HEK293T (cell line): ENCODE measurements around the gene NUDT16.

ENCODE experiments used
- CTCF ChIA-PET: fragments of 350-600 bp; formaldehyde crosslinking; extraction: SDS; loops from one replicate; lab custom pipeline; 2021; ENCODE audit warnings: antibody characterized with exemption, inconsistent platforms; lab: Yijun Ruan, JAX
- POLR2A ChIA-PET: fragments of 350-600 bp; formaldehyde crosslinking; extraction: SDS; loops from one replicate; lab custom pipeline; 2020; ENCODE audit warnings: antibody characterized with exemption, inconsistent platforms; lab: Yijun Ruan, JAX
- DNase-seq: peaks from one replicate; pipeline ENCODE4 v3.0.0; 2012; ENCODE audit warnings: mixed read lengths; ENCODE audit errors: extremely low spot score
- ARNT ChIP-seq: fragments of 450-650 bp; IDR thresholded peaks from 2 replicates; pipeline ENCODE4 v1.6.1; 2017; ENCODE audit warnings: mild to moderate bottlenecking
- BHLHE40 ChIP-seq: fragments of 450-650 bp; IDR thresholded peaks from 2 replicates; pipeline ENCODE4 v1.6.1; 2016; ENCODE audit warnings: mild to moderate bottlenecking, moderate library complexity, borderline replicate concordance
- CTBP1 ChIP-seq: fragments of 450-650 bp; IDR thresholded peaks from 2 replicates; pipeline ENCODE4 v1.6.1; 2016; ENCODE audit warnings: borderline replicate concordance
- ELF4 ChIP-seq: fragments of 450-650 bp; IDR thresholded peaks from 2 replicates; pipeline ENCODE4 v1.6.1; 2017; ENCODE audit warnings: antibody characterized with exemption
- FOXA1 ChIP-seq: fragments of 450-650 bp; IDR thresholded peaks from 2 replicates; pipeline ENCODE4 v1.6.1; 2016; ENCODE audit warnings: mild to moderate bottlenecking
- FOXK2 ChIP-seq: fragments of 450-650 bp; IDR thresholded peaks from 2 replicates; pipeline ENCODE4 v1.6.1; 2016; ENCODE audit warnings: mild to moderate bottlenecking
- FOXM1 ChIP-seq: fragments of 450-650 bp; IDR thresholded peaks from 2 replicates; pipeline ENCODE4 v1.6.1; 2017; ENCODE audit warnings: mild to moderate bottlenecking, borderline replicate concordance
- HDGF ChIP-seq: fragments of 450-650 bp; IDR thresholded peaks from 2 replicates; pipeline ENCODE4 v1.6.1; 2017; ENCODE audit warnings: antibody characterized with exemption, borderline replicate concordance
- L3MBTL2 ChIP-seq: fragments of 450-650 bp; conservative IDR thresholded peaks from 2 replicates; pipeline ENCODE4 v1.6.1; 2016; ENCODE audit warnings: mild to moderate bottlenecking
- LEF1 ChIP-seq: fragments of 450-650 bp; IDR thresholded peaks from 2 replicates; pipeline ENCODE4 v1.6.1; 2017; ENCODE audit warnings: mild to moderate bottlenecking, borderline replicate concordance
- NFRKB ChIP-seq: fragments of 450-650 bp; IDR thresholded peaks from 2 replicates; pipeline ENCODE4 v1.6.1; 2016; ENCODE audit warnings: mild to moderate bottlenecking, moderate library complexity
- SP1 ChIP-seq: fragments of 450-650 bp; IDR thresholded peaks from 2 replicates; pipeline ENCODE4 v1.6.1; 2017
- SUZ12 ChIP-seq: fragments of 450-650 bp; IDR thresholded peaks from 2 replicates; pipeline ENCODE4 v1.6.1; 2016; ENCODE audit warnings: mild to moderate bottlenecking
- TARDBP ChIP-seq: fragments of 450-650 bp; IDR thresholded peaks from 2 replicates; pipeline ENCODE4 v1.6.1; 2016
- ZNF384 ChIP-seq: fragments of 450-650 bp; IDR thresholded peaks from 2 replicates; pipeline ENCODE4 v1.6.1; 2016
- TF ChIP-seq, protein P1 (sequence below): fragments of 450-650 bp; IDR thresholded peaks from 2 replicates; pipeline ENCODE4 v1.6.1; 2016

NUDT16 gene

GRCh38 chr3:131349946-131350347 is 31.6 kb upstream of the NUDT16 start:
- POLR2A ChIA-PET: interaction anchor here (1.3 kb wide), 1 partner anchor 18 kb away, joined by 3 read pairs; no protein-coding TSS in a partner anchor
- CTCF ChIA-PET: no interaction called here

DNA sequence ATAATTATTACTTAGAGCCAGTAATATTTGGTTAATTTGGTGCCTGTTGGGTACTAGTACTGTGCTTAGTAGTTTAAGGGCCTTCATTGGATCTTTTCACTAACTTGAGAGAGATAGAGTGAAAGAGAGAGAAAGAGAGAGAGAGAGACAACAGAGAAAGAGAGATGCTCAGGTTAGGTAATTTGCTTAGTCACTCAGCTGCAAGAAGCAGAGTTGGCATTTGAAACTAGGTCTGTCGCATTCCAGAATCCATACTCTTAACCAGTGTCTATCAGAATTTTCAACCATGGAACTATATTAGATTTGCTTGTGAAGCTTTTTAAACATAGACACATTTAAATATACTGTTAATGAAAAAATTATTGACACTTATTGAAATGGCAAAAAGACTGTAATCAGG is 31.1 kb upstream of the NUDT16 start:
- CTCF ChIA-PET: no interaction called here
- TF ChIP-seq FOXK2 (no peak), HDGF (no peak), NFRKB (no peak), ARNT (no peak), CTBP1 (no peak), TARDBP (no peak), FOXM1 (no peak), SUZ12 (no peak)
- TF ChIP-seq, protein P1, sequence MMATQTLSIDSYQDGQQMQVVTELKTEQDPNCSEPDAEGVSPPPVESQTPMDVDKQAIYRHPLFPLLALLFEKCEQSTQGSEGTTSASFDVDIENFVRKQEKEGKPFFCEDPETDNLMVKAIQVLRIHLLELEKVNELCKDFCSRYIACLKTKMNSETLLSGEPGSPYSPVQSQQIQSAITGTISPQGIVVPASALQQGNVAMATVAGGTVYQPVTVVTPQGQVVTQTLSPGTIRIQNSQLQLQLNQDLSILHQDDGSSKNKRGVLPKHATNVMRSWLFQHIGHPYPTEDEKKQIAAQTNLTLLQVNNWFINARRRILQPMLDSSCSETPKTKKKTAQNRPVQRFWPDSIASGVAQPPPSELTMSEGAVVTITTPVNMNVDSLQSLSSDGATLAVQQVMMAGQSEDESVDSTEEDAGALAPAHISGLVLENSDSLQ: no peak
- POLR2A ChIA-PET: interaction anchor here (1.3 kb wide), 1 partner anchor 19 kb away, joined by 3 read pairs; no protein-coding TSS in a partner anchor
- DNase-seq: no peak

More at GRCh38 chr3:131349946-131350347, 31.6 kb upstream of the NUDT16 start:
- DNase-seq: no peak
- TF ChIP-seq TARDBP (no peak), FOXK2 (no peak), CTBP1 (no peak), ARNT (no peak), ZNF384 (no peak), SUZ12 (no peak), HDGF (no peak), LEF1 (no peak), SP1 (no peak), FOXA1 (no peak), BHLHE40 (no peak), FOXM1 (no peak), ELF4 (no peak), NFRKB (no peak), L3MBTL2 (no peak)
- TF ChIP-seq, protein P1: no peak

GRCh38 chr3:131353016-131353877 is 28.3 kb upstream of the NUDT16 start:
- DNase-seq: no peak
- TF ChIP-seq LEF1 (no peak), SP1 (no peak), BHLHE40 (no peak), FOXA1 (no peak), ZNF384 (no peak), SUZ12 (no peak), CTBP1 (no peak), FOXK2 (no peak), FOXM1 (no peak), TARDBP (no peak)
- TF ChIP-seq, protein P1: no peak
- ChIA-PET CTCF (no interaction called here), POLR2A (interaction anchor here (1.0 kb wide), 1 partner anchor 21 kb away, joined by 3 read pairs; no protein-coding TSS in a partner anchor)

DNA sequence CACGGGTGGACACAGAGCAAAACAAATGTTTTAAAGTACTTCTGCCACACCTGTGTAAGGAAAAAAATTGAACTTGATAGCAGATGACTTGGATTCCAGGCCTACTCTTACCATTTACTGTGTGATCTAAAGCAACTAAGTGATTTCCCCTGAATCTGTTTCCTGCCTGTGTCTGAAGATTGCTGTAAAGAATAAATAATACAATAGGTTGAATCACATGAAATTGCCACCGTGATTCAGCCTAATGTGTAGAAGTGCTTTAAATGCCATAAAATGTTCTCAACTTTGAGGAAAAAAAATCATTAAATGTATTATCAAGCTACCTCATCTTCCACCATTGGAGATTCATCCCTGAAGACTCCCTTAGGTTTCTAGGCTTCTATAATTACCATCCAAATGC is 27.6 kb upstream of the NUDT16 start:
- DNase-seq: no peak
- CTCF ChIA-PET: no interaction called here
- TF ChIP-seq HDGF (no peak), FOXK2 (no peak), BHLHE40 (no peak), ZNF384 (no peak), FOXM1 (no peak), ELF4 (no peak), NFRKB (no peak), CTBP1 (no peak), SP1 (no peak), TARDBP (no peak), LEF1 (no peak), SUZ12 (no peak), FOXA1 (no peak), L3MBTL2 (no peak), ARNT (no peak)
- TF ChIP-seq, protein P1: no peak
- POLR2A ChIA-PET: interaction anchor here (1.0 kb wide), 1 partner anchor 22 kb away, joined by 3 read pairs; no protein-coding TSS in a partner anchor

- POLR2A ChIA-PET: no interaction called here
- DNase-seq: no peak
- TF ChIP-seq NFRKB (no peak), LEF1 (no peak), TARDBP (no peak), FOXA1 (no peak), FOXK2 (no peak), FOXM1 (no peak), HDGF (no peak), ELF4 (no peak), ZNF384 (no peak), SP1 (no peak), ARNT (no peak)
- CTCF ChIA-PET: no interaction called here
Measured at GRCh38 chr3:131356006-131356595, 25.5 kb upstream of the NUDT16 start.
